HEK293 (cell line): ENCODE data around the gene NHSL2.

Experiments used
- CTCF ChIA-PET: fragments of 350-600 bp; formaldehyde crosslinking; extraction: SDS; loops from one replicate; lab custom pipeline; 2021; ENCODE audit warnings: antibody characterized with exemption; lab: Yijun Ruan, JAX
- POLR2A ChIA-PET: fragments of 300-600 bp; formaldehyde crosslinking; extraction: SDS; loops from one replicate; lab custom pipeline; 2020; ENCODE audit warnings: antibody characterized with exemption, inconsistent platforms; lab: Yijun Ruan, JAX
- H3K27ac ChIP-seq: fragments of 200-500 bp; sonication (Bioruptor generic); 2 replicates; pipeline ENCODE4 v1.5.1; 2014; ENCODE audit warnings: low read depth, low read length, control low read depth, inconsistent platforms; ENCODE audit errors: extremely low read depth
- H3K36me3 ChIP-seq, 2 experiments: fragments of 200-500 bp in 1 of 2; sonication (Bioruptor generic) in 1 of 2; 1 replicate in 1 of 2; 2 replicates in 1 of 2; pipeline ENCODE4 v1.5.1; 2014 to 2017; ENCODE audit warnings: inconsistent platforms in 2 of 2, low read length in 2 of 2; ENCODE audit not compliant: control insufficient read depth in 2 of 2, insufficient read depth in 1 of 2
- H3K4me1 ChIP-seq: fragments of 200-500 bp; sonication (Bioruptor generic); 2 replicates; pipeline ENCODE4 v1.5.1; 2014; ENCODE audit warnings: mild to moderate bottlenecking, low read length, inconsistent platforms; ENCODE audit not compliant: control insufficient read depth, insufficient read depth
- H3K4me3 ChIP-seq: 2 replicates; pipeline ENCODE4 v1.5.1; 2011; ENCODE audit warnings: low read depth, mild to moderate bottlenecking, control low read depth, low read length, moderate library complexity
- H3K9me3 ChIP-seq: fragments of 200-500 bp; sonication (Bioruptor generic); 2 replicates; pipeline ENCODE4 v1.5.1; 2014; ENCODE audit warnings: low read depth, low read length, inconsistent platforms; ENCODE audit not compliant: control insufficient read depth, insufficient read depth
- ELK4 ChIP-seq: IDR thresholded peaks from 2 replicates; pipeline ENCODE4 v1.6.1; 2011; ENCODE audit warnings: mild to moderate bottlenecking, low read depth, low read length, borderline replicate concordance
- GLIS1 ChIP-seq: fragments of 450-650 bp; formaldehyde crosslinking; IDR thresholded peaks from 2 replicates; pipeline ENCODE4 v1.5.1; 2016; ENCODE audit warnings: missing biosample characterization, missing genetic modification characterization
- HOXA7 ChIP-seq: sonication (generic); formaldehyde crosslinking; IDR thresholded peaks from 2 replicates; pipeline ENCODE4 v1.8.1; 2022; ENCODE audit warnings: missing genetic modification reagents, borderline replicate concordance
- HOXC10 ChIP-seq: sonication (generic); formaldehyde crosslinking; IDR thresholded peaks from 2 replicates; pipeline ENCODE4 v1.8.1; 2023; ENCODE audit warnings: mild to moderate bottlenecking, missing genetic modification reagents
- PATZ1 ChIP-seq: fragments of 450-650 bp; formaldehyde crosslinking; IDR thresholded peaks from 2 replicates; pipeline ENCODE4 v1.5.1; 2016; ENCODE audit warnings: missing biosample characterization, missing genetic modification characterization
- PBX3 ChIP-seq: sonication (generic); formaldehyde crosslinking; IDR thresholded peaks from 2 replicates; pipeline ENCODE4 v1.8.1; 2022; ENCODE audit warnings: mild to moderate bottlenecking, moderate library complexity, missing genetic modification reagents
- TRIM28 ChIP-seq: IDR thresholded peaks from 2 replicates; pipeline ENCODE4 v1.6.1; 2011; ENCODE audit warnings: low read length, control low read depth, borderline replicate concordance
- ZBTB10 ChIP-seq: fragments of 450-650 bp; formaldehyde crosslinking; IDR thresholded peaks from 2 replicates; pipeline ENCODE4 v1.5.1; 2016; ENCODE audit warnings: missing biosample characterization, missing genetic modification characterization
- ZBTB11 ChIP-seq: fragments of 450-650 bp; formaldehyde crosslinking; conservative IDR thresholded peaks from 2 replicates; pipeline ENCODE4 v1.5.1; 2016; ENCODE audit warnings: low read depth, missing biosample characterization, missing genetic modification characterization
- ZBTB21 ChIP-seq: fragments of 450-650 bp; formaldehyde crosslinking; IDR thresholded peaks from 2 replicates; pipeline ENCODE4 v1.5.1; 2017; ENCODE audit warnings: missing biosample characterization, missing genetic modification characterization
- ZNF121 ChIP-seq: fragments of 450-650 bp; formaldehyde crosslinking; IDR thresholded peaks from 2 replicates; pipeline ENCODE4 v1.5.1; 2016; ENCODE audit warnings: missing biosample characterization, missing genetic modification characterization
- ZNF174 ChIP-seq: fragments of 450-650 bp; formaldehyde crosslinking; IDR thresholded peaks from 2 replicates; pipeline ENCODE4 v1.5.0; 2017; ENCODE audit warnings: missing biosample characterization, mild to moderate bottlenecking, missing genetic modification characterization
- ZNF362 ChIP-seq: fragments of 450-650 bp; formaldehyde crosslinking; IDR thresholded peaks from 2 replicates; pipeline ENCODE4 v1.5.1; 2016; ENCODE audit warnings: missing biosample characterization, missing genetic modification characterization
- ZNF423 ChIP-seq: fragments of 450-650 bp; formaldehyde crosslinking; IDR thresholded peaks from 2 replicates; pipeline ENCODE4 v1.5.1; 2016; ENCODE audit warnings: missing biosample characterization, missing genetic modification characterization
- ZNF449 ChIP-seq: fragments of 450-650 bp; formaldehyde crosslinking; IDR thresholded peaks from 2 replicates; pipeline ENCODE4 v1.5.1; 2017; ENCODE audit warnings: missing biosample characterization, mild to moderate bottlenecking, missing genetic modification characterization, moderate library complexity
- ZNF626 ChIP-seq: fragments of 450-650 bp; sonication (Bioruptor Pico); formaldehyde crosslinking; IDR thresholded peaks from 2 replicates; pipeline ENCODE4 v1.5.1; 2018; ENCODE audit warnings: missing biosample characterization, missing genetic modification characterization, inconsistent platforms
- ZNF830 ChIP-seq: fragments of 450-650 bp; IDR thresholded peaks from 2 replicates; pipeline ENCODE4 v1.5.0; 2018; ENCODE audit warnings: missing biosample characterization, missing genetic modification characterization, low read depth, mild to moderate bottlenecking, moderate library complexity
- TF ChIP-seq, protein P1 (sequence below): fragments of 450-650 bp; formaldehyde crosslinking; IDR thresholded peaks from 2 replicates; pipeline ENCODE4 v1.5.1; 2016; ENCODE audit warnings: missing biosample characterization, missing genetic modification characterization

NHSL2 gene

DNA sequence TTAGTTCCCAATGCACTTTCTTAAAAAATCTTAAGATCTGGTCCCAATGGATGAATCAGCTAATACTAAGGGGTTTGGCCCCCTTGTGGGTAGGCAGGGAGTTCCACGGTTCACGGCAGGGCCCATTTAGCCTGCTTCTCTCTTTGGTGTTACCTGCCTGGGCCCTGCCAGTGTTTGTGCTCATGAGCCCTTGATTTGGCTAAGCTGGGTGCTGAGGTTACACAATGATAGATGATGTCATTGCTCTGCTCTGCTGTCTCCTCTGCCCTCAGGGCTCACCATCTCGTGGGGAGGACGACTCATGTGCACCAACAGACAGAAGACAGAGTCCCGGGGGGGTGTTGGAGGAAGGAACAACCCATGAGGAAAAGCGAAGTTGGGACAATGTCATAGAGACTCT lies 196.7 kb downstream of the NHSL2 start:
- ChIA-PET CTCF (interaction anchor here (0.9 to 5.3 kb wide), 2 partner anchors 19 to 88 kb away, joined by 3 to 33 read pairs; no protein-coding TSS in a partner anchor), POLR2A (no interaction called here)
- H3K4me3 ChIP-seq, result no peak overlapping the region
- no peaks in the 10 kb centered on the region for H3K9me3 ChIP-seq
- H3K36me3 ChIP-seq, result no peaks in the 10 kb centered on the region
- no peaks in the 10 kb centered on the region for H3K4me1 ChIP-seq
- no peak overlapping the region for H3K27ac ChIP-seq
- TF ChIP-seq GLIS1 (tag by site-specific recombination) (peak; percentile 27; the same call in 1 of the 2 replicates), HOXA7 (CRISPR knock-in tag) (no peak), ZNF362 (tag by site-specific recombination) (no peak), ZNF423 (tag by site-specific recombination) (no peak), ZNF626 (tag by site-specific recombination) (no peak), ZNF121 (tag by site-specific recombination) (no peak), ZNF449 (tag by site-specific recombination) (no peak), ZBTB21 (peak; percentile 36; the same call in 1 of the 2 replicates), PATZ1 (tag by site-specific recombination) (peak; percentile 52; the same call in 1 of the 2 replicates), ZNF174 (tag by site-specific recombination) (no peak), TRIM28 (no peak; the same call in 1 of the 2 replicates), ZNF830 (tag by site-specific recombination) (no peak), ZBTB11 (tag by site-specific recombination) (no peak), ELK4 (no peak), HOXC10 (CRISPR knock-in tag) (no peak), ZBTB10 (tag by site-specific recombination) (no peak), PBX3 (CRISPR knock-in tag) (no peak)
- TF ChIP-seq, protein P1, sequence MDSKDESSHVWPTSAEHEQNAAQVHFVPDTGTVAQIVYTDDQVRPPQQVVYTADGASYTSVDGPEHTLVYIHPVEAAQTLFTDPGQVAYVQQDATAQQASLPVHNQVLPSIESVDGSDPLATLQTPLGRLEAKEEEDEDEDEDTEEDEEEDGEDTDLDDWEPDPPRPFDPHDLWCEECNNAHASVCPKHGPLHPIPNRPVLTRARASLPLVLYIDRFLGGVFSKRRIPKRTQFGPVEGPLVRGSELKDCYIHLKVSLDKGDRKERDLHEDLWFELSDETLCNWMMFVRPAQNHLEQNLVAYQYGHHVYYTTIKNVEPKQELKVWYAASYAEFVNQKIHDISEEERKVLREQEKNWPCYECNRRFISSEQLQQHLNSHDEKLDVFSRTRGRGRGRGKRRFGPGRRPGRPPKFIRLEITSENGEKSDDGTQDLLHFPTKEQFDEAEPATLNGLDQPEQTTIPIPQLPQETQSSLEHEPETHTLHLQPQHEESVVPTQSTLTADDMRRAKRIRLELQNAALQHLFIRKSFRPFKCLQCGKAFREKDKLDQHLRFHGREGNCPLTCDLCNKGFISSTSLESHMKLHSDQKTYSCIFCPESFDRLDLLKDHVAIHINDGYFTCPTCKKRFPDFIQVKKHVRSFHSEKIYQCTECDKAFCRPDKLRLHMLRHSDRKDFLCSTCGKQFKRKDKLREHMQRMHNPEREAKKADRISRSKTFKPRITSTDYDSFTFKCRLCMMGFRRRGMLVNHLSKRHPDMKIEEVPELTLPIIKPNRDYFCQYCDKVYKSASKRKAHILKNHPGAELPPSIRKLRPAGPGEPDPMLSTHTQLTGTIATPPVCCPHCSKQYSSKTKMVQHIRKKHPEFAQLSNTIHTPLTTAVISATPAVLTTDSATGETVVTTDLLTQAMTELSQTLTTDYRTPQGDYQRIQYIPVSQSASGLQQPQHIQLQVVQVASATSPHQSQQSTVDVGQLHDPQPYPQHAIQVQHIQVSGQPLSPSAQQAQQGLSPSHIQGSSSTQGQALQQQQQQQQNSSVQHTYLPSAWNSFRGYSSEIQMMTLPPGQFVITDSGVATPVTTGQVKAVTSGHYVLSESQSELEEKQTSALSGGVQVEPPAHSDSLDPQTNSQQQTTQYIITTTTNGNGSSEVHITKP (tag by site-specific recombination), result peak; percentile 65
